Measurements from ENCODE around the gene NELL1.

NELL1 gene

GRCh38 chr11:21465920-21466319, 796.5 kb downstream of the NELL1 start:
- H3K79me2 ChIP-seq, result no peaks in the 10 kb centered on the region
- no peak overlapping the region for H3K4me3 ChIP-seq (ENCODE audit: low read depth, low read length)
- no peak overlapping the region for H3K9ac ChIP-seq
- TF ChIP-seq CTCF (IDR thresholded peaks at IDR 0.05), result no peak
- no peaks in the 10 kb centered on the region for H3K27me3 ChIP-seq (ENCODE audit: control insufficient read depth, insufficient read depth, low read length)
- no peaks in the 10 kb centered on the region for H3K36me3 ChIP-seq (ENCODE audit: control insufficient read depth, insufficient read depth, low read length)
- no peaks in the 10 kb centered on the region for H3K4me1 ChIP-seq
- H2AFZ ChIP-seq, result no peak overlapping the region
- no peak overlapping the region for H3K4me2 ChIP-seq (ENCODE audit: low read length)
- H3K9me3 ChIP-seq (ENCODE audit: control insufficient read depth, low read length), result no peaks in the 10 kb centered on the region
- no peak overlapping the region for H3K27ac ChIP-seq

DNA sequence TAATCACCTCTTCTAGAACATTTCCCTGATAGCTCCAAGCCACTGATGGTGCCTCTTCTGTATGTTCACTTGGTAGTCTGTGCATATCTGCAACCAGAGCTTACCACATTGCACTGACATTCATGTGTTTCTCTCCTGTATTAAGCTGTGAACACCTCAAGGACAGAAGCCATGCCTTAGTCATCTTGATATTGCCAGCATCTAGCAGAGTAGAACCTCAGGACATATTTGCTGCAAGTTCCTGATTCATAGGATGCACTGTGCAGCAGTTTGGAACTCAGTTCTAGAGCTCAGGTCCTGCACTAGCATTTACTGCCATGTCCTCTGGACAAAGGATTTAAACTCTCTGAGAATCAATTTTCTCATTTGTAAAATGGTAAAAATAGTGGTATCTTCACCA, 801.1 kb downstream of the NELL1 start:
- no peaks in the 10 kb centered on the region for H3K4me1 ChIP-seq
- H3K27me3 ChIP-seq (ENCODE audit: control insufficient read depth, insufficient read depth, low read length), result no peaks in the 10 kb centered on the region
- no peaks in the 10 kb centered on the region for H3K79me2 ChIP-seq
- no peak overlapping the region for H3K4me2 ChIP-seq (ENCODE audit: low read length)
- no peaks in the 10 kb centered on the region for H3K9me3 ChIP-seq (ENCODE audit: control insufficient read depth, low read length)
- no peak overlapping the region for H2AFZ ChIP-seq
- H3K36me3 ChIP-seq (ENCODE audit: control insufficient read depth, insufficient read depth, low read length), result no peaks in the 10 kb centered on the region
- no peak overlapping the region for H3K4me3 ChIP-seq (ENCODE audit: low read depth, low read length)
- H3K9ac ChIP-seq, result no peak overlapping the region
- no peak overlapping the region for H3K27ac ChIP-seq
- TF ChIP-seq CTCF (IDR thresholded peaks at IDR 0.05), result no peak

DNA sequence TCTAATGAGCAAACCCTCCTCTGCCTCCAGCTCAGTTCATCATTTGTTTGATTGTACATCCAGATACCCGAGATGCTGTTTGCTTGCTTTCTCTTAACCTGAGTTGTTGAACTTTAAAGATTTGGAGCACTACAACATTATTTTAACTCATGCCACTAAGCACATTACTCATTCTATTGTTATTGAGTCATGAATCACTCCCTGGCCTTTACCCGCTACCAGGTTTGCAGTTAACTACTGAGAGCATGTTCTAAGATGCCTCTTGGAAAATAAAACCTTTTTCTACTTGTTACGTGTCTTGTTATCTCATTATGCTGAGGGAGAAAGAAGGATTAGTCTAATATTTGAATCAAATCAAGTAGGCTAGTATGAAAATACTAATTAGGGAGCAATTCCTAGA, 802.9 kb downstream of the NELL1 start:
- Histone ChIP-seq H3K27me3 (ENCODE audit: control insufficient read depth, insufficient read depth, low read length) (no peaks in the 10 kb centered on the region), H3K4me3 (ENCODE audit: low read depth, low read length) (no peak overlapping the region), H3K9ac (no peak overlapping the region), H3K36me3 (ENCODE audit: control insufficient read depth, insufficient read depth, low read length) (no peaks in the 10 kb centered on the region), H2AFZ (no peak overlapping the region), H3K27ac (no peak overlapping the region), H3K79me2 (no peaks in the 10 kb centered on the region), H3K4me1 (no peaks in the 10 kb centered on the region), H3K9me3 (ENCODE audit: control insufficient read depth, low read length) (no peaks in the 10 kb centered on the region), H3K4me2 (ENCODE audit: low read length) (no peak overlapping the region)
- TF ChIP-seq CTCF (IDR thresholded peaks at IDR 0.05), result no peak

GRCh38 chr11:21474529-21474928, 805.1 kb downstream of the NELL1 start:
- no peaks in the 10 kb centered on the region for H3K79me2 ChIP-seq

More at GRCh38 chr11:21474529-21474928, 805.1 kb downstream of the NELL1 start:
- Histone ChIP-seq H3K4me2 (ENCODE audit: low read length) (no peak overlapping the region), H3K4me1 (no peaks in the 10 kb centered on the region), H3K9ac (no peak overlapping the region), H3K27ac (no peak overlapping the region), H3K4me3 (ENCODE audit: low read depth, low read length) (no peak overlapping the region), H3K36me3 (ENCODE audit: control insufficient read depth, insufficient read depth, low read length) (no peaks in the 10 kb centered on the region), H2AFZ (no peak overlapping the region), H3K9me3 (ENCODE audit: control insufficient read depth, low read length) (no peaks in the 10 kb centered on the region), H3K27me3 (ENCODE audit: control insufficient read depth, insufficient read depth, low read length) (no peaks in the 10 kb centered on the region)
- TF ChIP-seq CTCF (IDR thresholded peaks at IDR 0.05), result no peak
